GM19240 (cell line): ENCODE data around the gene TNFRSF19.
"Not testable (repeated sequence)": the region's sequence is repeated elsewhere in the genome, so short reads cannot be mapped to it uniquely, and the experiment has no call there.

Experiments used
- DNase-seq: peaks from one replicate; pipeline ENCODE4 v3.0.0; 2011; ENCODE audit warnings: low spot score; ENCODE audit not compliant: insufficient read length

TNFRSF19 gene

GRCh38 chr13:23570099-23570920 is at the start of gene TNFRSF19:
Gene TNFRSF19, plus strand, starts transcription at chr13:23570412. Its CDS starts 19,772 bp downstream, at chr13:23590184.
- no peak for DNase-seq

GRCh38 chr13:23529926-23530325 is 40.3 kb upstream of the TNFRSF19 start:
- not testable (repeated sequence) for DNase-seq

GRCh38 chr13:23531446-23531845 is 38.8 kb upstream of the TNFRSF19 start:
- no peak for DNase-seq

- DNase-seq: no peak
Observed at GRCh38 chr13:23534090-23534489, 36.1 kb upstream of the TNFRSF19 start.

GRCh38 chr13:23541221-23541824 is 28.9 kb upstream of the TNFRSF19 start:
- DNase-seq: no peak

- DNase-seq: no peak
Observed at GRCh38 chr13:23544668-23545067, 25.5 kb upstream of the TNFRSF19 start.

- DNase-seq: no peak
Observed at GRCh38 chr13:23547000-23547590, 23.1 kb upstream of the TNFRSF19 start.

- no peak for DNase-seq
Observed at GRCh38 chr13:23549724-23550123, 20.5 kb upstream of the TNFRSF19 start.

GRCh38 chr13:23550163-23550562 is 20.0 kb upstream of the TNFRSF19 start:
- DNase-seq: no peak

GRCh38 chr13:23551213-23552008 is 18.8 kb upstream of the TNFRSF19 start:
- no peak for DNase-seq

- no peak for DNase-seq
Observed at GRCh38 chr13:23552171-23552570, 18.0 kb upstream of the TNFRSF19 start.

GRCh38 chr13:23552661-23553060 is 17.6 kb upstream of the TNFRSF19 start:
- no peak for DNase-seq

GRCh38 chr13:23554000-23554399 is 16.2 kb upstream of the TNFRSF19 start:
- no peak for DNase-seq

- DNase-seq: no peak
Observed at GRCh38 chr13:23557043-23557442, 13.2 kb upstream of the TNFRSF19 start.

- DNase-seq: no peak
Observed at GRCh38 chr13:23557733-23558132, 12.5 kb upstream of the TNFRSF19 start.

- no peak for DNase-seq
Observed at GRCh38 chr13:23558675-23559536, 11.3 kb upstream of the TNFRSF19 start.

GRCh38 chr13:23560571-23561089 is 9.6 kb upstream of the TNFRSF19 start:
- DNase-seq: no peak

- DNase-seq: no peak
Observed at GRCh38 chr13:23561261-23561660, 9.0 kb upstream of the TNFRSF19 start.

GRCh38 chr13:23563085-23563845 is 6.9 kb upstream of the TNFRSF19 start:
- no peak for DNase-seq
